ENCODE data around the gene H2BK1. TPM values are rescaled to one million over a fixed set of nuclear protein-coding genes. Genes with fewer than 3 reads are reported as not detected.

The H2BK1 gene
- total RNA-seq, 2 donors from 2014 or later = not detected

- Mint-ChIP-seq H3K36me3 (ENCODE audit: low read depth) (peaks cover 50% of the 10 kb centered on the region), H3K4me3 (no peak overlapping the region), H3K27me3 (ENCODE audit: insufficient read depth) (no peaks in the 10 kb centered on the region), H3K27ac (no peak overlapping the region), H3K4me1 (peaks cover 11% of the 10 kb centered on the region), H3K9me3 (no peaks in the 10 kb centered on the region)
- Histone ChIP-seq H3K4me1 (ENCODE audit: control insufficient read depth, insufficient read depth, low read length) (no peaks in the 10 kb centered on the region), H3K27me3 (ENCODE audit: control insufficient read depth, insufficient read depth, low read length, poor library complexity, severe bottlenecking) (no peaks in the 10 kb centered on the region), H3K9ac (ENCODE audit: extremely low read depth, low read length, poor library complexity, severe bottlenecking) (no peak overlapping the region), H3K36me3 (ENCODE audit: control insufficient read depth, insufficient read depth, low read length) (peaks cover 68% of the 10 kb centered on the region), H3K27ac (ENCODE audit: low read depth, low read length) (no peak overlapping the region), H3K9me3 (ENCODE audit: control insufficient read depth, low read length) (no peaks in the 10 kb centered on the region), H3K4me3 (ENCODE audit: low read length) (no peak overlapping the region)
- TF ChIP-seq, protein P1, sequence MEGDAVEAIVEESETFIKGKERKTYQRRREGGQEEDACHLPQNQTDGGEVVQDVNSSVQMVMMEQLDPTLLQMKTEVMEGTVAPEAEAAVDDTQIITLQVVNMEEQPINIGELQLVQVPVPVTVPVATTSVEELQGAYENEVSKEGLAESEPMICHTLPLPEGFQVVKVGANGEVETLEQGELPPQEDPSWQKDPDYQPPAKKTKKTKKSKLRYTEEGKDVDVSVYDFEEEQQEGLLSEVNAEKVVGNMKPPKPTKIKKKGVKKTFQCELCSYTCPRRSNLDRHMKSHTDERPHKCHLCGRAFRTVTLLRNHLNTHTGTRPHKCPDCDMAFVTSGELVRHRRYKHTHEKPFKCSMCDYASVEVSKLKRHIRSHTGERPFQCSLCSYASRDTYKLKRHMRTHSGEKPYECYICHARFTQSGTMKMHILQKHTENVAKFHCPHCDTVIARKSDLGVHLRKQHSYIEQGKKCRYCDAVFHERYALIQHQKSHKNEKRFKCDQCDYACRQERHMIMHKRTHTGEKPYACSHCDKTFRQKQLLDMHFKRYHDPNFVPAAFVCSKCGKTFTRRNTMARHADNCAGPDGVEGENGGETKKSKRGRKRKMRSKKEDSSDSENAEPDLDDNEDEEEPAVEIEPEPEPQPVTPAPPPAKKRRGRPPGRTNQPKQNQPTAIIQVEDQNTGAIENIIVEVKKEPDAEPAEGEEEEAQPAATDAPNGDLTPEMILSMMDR (conservative IDR thresholded peaks at IDR 0.05) = no peak
- 95% methylated on average over 20 to 25 of the region's 25 CpGs for WGBS, 2 experiments (ENCODE audit: insufficient coverage in 1 of 2, insufficient read length in 1 of 2)
- no peak for DNase-seq
Measured at GRCh38 chr7:151238924-151239836, 28.9 kb upstream of the H2BK1 start.

GRCh38 chr7:151238190-151238810 is 28.0 kb upstream of the H2BK1 start:
- Histone ChIP-seq H3K4me3 (ENCODE audit: low read length) (no peak overlapping the region), H3K36me3 (ENCODE audit: control insufficient read depth, insufficient read depth, low read length) (peaks cover 69% of the 10 kb centered on the region), H3K9me3 (ENCODE audit: control insufficient read depth, low read length) (no peaks in the 10 kb centered on the region), H3K9ac (ENCODE audit: extremely low read depth, low read length, poor library complexity, severe bottlenecking) (no peak overlapping the region), H3K27ac (ENCODE audit: low read depth, low read length) (no peak overlapping the region), H3K4me1 (ENCODE audit: control insufficient read depth, insufficient read depth, low read length) (peaks cover 5% of the 10 kb centered on the region), H3K27me3 (ENCODE audit: control insufficient read depth, insufficient read depth, low read length, poor library complexity, severe bottlenecking) (no peaks in the 10 kb centered on the region)
- DNase-seq = no peak
- no peak overlapping the region for H3K4me3 Mint-ChIP-seq
- no peaks in the 10 kb centered on the region for H3K27me3 Mint-ChIP-seq (ENCODE audit: insufficient read depth)
- no peak overlapping the region for H3K27ac Mint-ChIP-seq
- peaks cover 50% of the 10 kb centered on the region for H3K36me3 Mint-ChIP-seq (ENCODE audit: low read depth)
- TF ChIP-seq, protein P1 (conservative IDR thresholded peaks at IDR 0.05) = no peak
- no peaks in the 10 kb centered on the region for H3K9me3 Mint-ChIP-seq
- WGBS, 2 experiments (ENCODE audit: insufficient coverage in 1 of 2, insufficient read length in 1 of 2) = 91 to 99% methylated on average over 11 to 17 of the region's 17 CpGs
- peaks cover 15% of the 10 kb centered on the region for H3K4me1 Mint-ChIP-seq

DNA sequence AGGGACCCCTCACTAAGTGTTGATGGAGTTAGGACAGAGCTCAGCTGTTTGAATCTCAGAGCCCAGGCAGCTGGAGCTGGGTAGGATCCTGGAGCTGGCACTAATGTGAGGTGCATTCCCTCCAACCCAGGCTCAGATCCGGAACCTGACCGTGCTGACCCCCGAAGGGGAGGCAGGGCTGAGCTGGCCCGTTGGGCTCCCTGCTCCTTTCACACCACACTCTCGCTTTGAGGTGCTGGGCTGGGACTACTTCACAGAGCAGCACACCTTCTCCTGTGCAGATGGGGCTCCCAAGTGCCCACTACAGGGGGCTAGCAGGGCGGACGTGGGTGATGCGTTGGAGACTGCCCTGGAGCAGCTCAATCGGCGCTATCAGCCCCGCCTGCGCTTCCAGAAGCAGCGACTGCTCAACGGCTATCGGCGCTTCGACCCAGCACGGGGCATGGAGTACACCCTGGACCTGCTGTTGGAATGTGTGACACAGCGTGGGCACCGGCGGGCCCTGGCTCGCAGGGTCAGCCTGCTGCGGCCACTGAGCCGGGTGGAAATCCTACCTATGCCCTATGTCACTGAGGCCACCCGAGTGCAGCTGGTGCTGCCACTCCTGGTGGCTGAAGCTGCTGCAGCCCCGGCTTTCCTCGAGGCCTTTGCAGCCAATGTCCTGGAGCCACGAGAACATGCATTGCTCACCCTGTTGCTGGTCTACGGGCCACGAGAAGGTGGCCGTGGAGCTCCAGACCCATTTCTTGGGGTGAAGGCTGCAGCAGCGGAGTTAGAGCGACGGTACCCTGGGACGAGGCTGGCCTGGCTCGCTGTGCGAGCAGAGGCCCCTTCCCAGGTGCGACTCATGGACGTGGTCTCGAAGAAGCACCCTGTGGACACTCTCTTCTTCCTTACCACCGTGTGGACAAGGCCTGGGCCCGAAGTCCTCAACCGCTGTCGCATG is 27.2 kb upstream of the H2BK1 start:
- Mint-ChIP-seq H3K9me3 (no peaks in the 10 kb centered on the region), H3K36me3 (ENCODE audit: low read depth) (peaks cover 47% of the 10 kb centered on the region), H3K4me3 (no peak overlapping the region), H3K4me1 (peaks cover 16% of the 10 kb centered on the region), H3K27me3 (ENCODE audit: insufficient read depth) (no peaks in the 10 kb centered on the region), H3K27ac (no peak overlapping the region)
- Histone ChIP-seq H3K27me3 (ENCODE audit: control insufficient read depth, insufficient read depth, low read length, poor library complexity, severe bottlenecking) (no peaks in the 10 kb centered on the region), H3K4me1 (ENCODE audit: control insufficient read depth, insufficient read depth, low read length) (peaks cover 5% of the 10 kb centered on the region), H3K9ac (ENCODE audit: extremely low read depth, low read length, poor library complexity, severe bottlenecking) (no peak overlapping the region), H3K36me3 (ENCODE audit: control insufficient read depth, insufficient read depth, low read length) (peaks cover 63% of the 10 kb centered on the region), H3K27ac (ENCODE audit: low read depth, low read length) (no peak overlapping the region), H3K4me3 (ENCODE audit: low read length) (no peak overlapping the region), H3K9me3 (ENCODE audit: control insufficient read depth, low read length) (no peaks in the 10 kb centered on the region)
- no peak for DNase-seq
- 91 to 96% methylated on average over 29 to 44 of the region's 44 CpGs for WGBS, 2 experiments (ENCODE audit: insufficient coverage in 1 of 2, insufficient read length in 1 of 2)
- TF ChIP-seq, protein P1 (conservative IDR thresholded peaks at IDR 0.05) = peak; percentile 43

Measured in endodermal cell (in vitro differentiated cells).